Measurements from ENCODE around the gene ADAP1. TPM values are rescaled to one million over a fixed set of nuclear protein-coding genes. Genes with fewer than 3 reads are reported as not detected.

Gene ADAP1
- total and polyA plus RNA-seq, 2 of the 13 experiments (the other 11 are each of a cell fraction or from before 2014, with no cell fraction given), result 10.5 to 24.6 TPM

- TF ChIP-seq ZBTB46 (CRISPR knock-in tag; IDR thresholded peaks at IDR 0.05; ENCODE audit: borderline replicate concordance) (no peak), ZMAT3 (CRISPR knock-in tag; conservative IDR thresholded peaks at IDR 0.05) (peak; percentile 78; the same call in 1 of the 2 replicates), PRDM4 (CRISPR knock-in tag; IDR thresholded peaks at IDR 0.05; ENCODE audit: borderline replicate concordance) (no peak), ZBTB37 (CRISPR knock-in tag; IDR thresholded peaks at IDR 0.05) (no peak), TFAP4 (IDR thresholded peaks at IDR 0.05; ENCODE audit: borderline replicate concordance, low read depth) (no peak), RFX3 (CRISPR knock-in tag; IDR thresholded peaks at IDR 0.05) (no peak), ZNF567 (CRISPR knock-in tag; IDR thresholded peaks at IDR 0.05; ENCODE audit: borderline replicate concordance) (no peak), SOX5 (CRISPR knock-in tag; IDR thresholded peaks at IDR 0.05; ENCODE audit: borderline replicate concordance) (peak; percentile 82), ZNF609 (CRISPR knock-in tag; IDR thresholded peaks at IDR 0.05; ENCODE audit: borderline replicate concordance) (no peak; the same call in 1 of the 2 replicates), SATB2 (CRISPR knock-in tag; IDR thresholded peaks at IDR 0.05) (no peak), IKZF5 (CRISPR knock-in tag; IDR thresholded peaks at IDR 0.05) (peak; percentile 63; the same call in 1 of the 2 replicates), ZFP91 (CRISPR knock-in tag; IDR thresholded peaks at IDR 0.05; ENCODE audit: borderline replicate concordance) (peak; percentile 64; the same call in 1 of the 2 replicates), ZNF235 (CRISPR knock-in tag; IDR thresholded peaks at IDR 0.05; ENCODE audit: borderline replicate concordance) (no peak)
Measured at GRCh38 chr7:960269-960871, 5.9 kb upstream of the ADAP1 start (continued).
